HG02885 (cell line): Measurements from ENCODE around the gene RNF40.

Source experiments
- ATAC-seq: cut with Tn5 transposase; IDR thresholded peaks from one replicate; pipeline ENCODE4 v1.9.1; 2021; ENCODE audit warnings: mild to moderate bottlenecking; ENCODE audit not compliant: unreplicated experiment, poor library complexity

The RNF40 gene

DNA sequence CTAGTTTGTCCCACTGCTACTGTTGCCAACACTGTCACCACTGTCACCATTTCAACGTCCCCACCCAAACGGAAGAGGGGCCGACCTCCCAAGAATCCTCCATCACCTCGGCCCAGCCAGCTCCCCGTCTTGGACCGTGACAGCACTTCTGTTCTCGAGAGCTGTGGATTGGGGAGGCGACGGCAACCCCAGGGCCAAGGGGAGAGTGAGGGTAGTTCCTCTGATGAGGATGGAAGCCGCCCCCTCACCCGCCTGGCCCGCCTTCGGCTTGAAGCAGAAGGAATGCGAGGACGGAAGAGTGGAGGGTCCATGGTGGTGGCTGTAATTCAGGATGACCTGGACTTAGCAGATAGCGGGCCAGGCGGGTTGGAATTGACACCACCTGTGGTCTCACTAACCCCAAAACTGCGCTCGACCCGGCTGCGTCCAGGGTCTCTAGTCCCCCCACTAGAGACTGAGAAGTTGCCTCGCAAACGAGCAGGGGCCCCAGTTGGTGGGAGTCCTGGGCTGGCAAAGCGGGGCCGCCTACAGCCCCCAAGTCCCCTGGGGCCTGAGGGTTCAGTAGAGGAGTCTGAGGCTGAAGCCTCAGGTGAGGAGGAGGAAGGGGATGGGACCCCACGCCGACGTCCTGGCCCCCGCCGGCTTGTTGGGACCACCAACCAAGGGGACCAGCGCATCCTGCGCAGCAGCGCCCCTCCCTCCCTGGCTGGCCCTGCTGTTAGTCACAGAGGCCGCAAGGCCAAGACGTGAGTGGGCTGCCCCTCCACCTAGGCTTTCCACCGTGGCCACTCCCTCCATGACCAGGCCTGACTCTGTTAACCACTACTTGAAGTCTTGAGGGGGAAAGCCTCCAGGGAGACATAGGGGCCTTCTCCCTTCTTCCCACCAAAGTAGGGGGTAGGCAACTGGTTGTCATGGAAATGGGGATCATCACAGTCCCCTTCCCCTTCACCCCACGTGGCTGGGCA, 22.9 kb upstream of the RNF40 start:
- no peak for ATAC-seq

- ATAC-seq, result no peak
Measured at GRCh38 chr16:30740364-30741251, 21.5 kb upstream of the RNF40 start.

DNA sequence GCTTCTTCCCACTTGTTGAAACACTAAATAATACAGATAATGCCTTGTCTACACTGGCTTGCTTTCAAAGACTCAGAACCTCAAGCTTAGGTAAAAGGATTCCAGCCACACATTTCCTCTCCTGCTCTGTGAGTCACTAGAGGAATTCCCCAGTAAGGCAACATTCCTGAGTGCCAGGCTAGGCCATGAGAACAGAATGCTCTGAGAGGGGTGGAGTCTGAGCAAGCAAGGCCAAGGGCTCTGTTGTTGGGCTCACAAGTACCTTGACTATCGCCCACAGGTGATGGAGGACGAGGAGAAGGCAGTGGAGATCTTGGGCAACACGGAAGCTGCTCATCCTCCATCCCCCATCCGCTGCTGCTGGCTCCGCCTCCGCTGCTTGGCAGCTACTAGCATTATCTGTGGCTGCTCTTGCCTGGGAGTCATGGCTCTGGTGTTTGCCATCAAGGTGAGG, 20.6 kb upstream of the RNF40 start:
- ATAC-seq, result no peak

- no peak for ATAC-seq
Measured at GRCh38 chr16:30743716-30744115, 18.4 kb upstream of the RNF40 start.

DNA sequence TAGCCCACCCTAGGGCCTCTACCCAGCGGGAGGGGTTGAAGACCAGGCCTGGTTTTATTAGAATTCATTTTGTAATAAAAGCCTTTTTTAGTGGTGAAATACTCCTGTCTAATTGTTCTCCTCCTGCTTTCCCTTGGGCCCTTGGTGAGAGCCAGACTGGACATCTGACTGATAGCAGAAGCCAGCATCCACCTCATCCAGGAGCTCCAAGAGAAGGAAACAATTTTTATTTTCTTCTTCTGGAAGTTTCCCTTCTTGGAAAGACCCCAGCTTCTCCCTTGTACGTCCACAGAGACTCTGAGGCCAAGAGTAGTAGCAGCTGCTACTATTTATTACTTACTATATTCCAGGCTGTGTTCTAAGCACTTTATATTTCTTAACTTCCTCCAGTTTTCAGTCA, 17.9 kb upstream of the RNF40 start:
- no peak for ATAC-seq

GRCh38 chr16:30745082-30745481, 17.0 kb upstream of the RNF40 start:
- ATAC-seq, result no peak

- ATAC-seq, result no peak
Measured at GRCh38 chr16:30746638-30747175, 15.4 kb upstream of the RNF40 start.

GRCh38 chr16:30747331-30747730, 14.8 kb upstream of the RNF40 start:
- ATAC-seq, result no peak

DNA sequence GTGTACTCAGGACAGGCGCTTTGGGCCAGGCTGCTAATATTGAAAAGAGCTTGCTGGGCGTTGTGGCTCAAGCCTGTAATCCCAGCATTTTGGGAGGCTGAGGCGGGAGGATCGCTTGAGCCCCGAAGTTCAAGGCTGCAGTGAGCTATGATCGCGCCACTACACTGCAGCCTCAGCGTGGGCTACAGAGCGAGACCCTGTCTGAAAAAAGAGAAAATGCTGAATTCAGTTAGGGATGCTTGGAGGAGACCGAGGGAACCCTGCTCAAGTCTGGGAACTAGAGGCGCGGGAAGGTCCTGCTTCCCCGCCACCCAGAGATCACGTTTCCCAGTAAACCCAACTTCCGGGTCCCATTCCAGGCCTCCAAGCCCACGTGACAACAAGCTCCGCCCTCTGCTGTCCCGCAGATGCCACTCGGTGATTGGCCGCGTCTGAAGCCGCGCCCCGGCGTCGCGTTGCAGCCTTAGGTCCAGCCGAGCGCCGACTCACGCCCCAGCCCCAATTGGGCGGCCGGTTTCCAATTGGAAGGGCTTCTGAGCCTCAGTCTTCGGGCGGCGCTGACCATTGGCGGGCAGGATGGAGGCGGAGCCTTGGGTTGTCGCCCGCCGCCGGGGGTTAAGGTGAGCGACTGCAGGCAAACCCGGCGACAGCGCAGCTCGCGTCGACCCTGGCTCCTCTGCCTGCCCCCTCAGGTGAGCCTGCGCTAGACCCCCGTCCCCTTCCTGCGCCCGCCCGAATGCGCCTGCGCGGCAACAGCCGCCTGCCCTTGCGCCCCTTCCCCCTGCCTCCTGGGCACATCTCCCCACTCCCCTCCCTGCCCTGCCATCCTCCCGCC, 14.1 kb upstream of the RNF40 start, which contains the start of gene PHKG2:
PHKG2 (plus strand) TSS at position 627 of the 835 bp plus-strand sequence. CDS start 396 bp downstream, outside the sequence.
- ATAC-seq, result peak; percentile 98

DNA sequence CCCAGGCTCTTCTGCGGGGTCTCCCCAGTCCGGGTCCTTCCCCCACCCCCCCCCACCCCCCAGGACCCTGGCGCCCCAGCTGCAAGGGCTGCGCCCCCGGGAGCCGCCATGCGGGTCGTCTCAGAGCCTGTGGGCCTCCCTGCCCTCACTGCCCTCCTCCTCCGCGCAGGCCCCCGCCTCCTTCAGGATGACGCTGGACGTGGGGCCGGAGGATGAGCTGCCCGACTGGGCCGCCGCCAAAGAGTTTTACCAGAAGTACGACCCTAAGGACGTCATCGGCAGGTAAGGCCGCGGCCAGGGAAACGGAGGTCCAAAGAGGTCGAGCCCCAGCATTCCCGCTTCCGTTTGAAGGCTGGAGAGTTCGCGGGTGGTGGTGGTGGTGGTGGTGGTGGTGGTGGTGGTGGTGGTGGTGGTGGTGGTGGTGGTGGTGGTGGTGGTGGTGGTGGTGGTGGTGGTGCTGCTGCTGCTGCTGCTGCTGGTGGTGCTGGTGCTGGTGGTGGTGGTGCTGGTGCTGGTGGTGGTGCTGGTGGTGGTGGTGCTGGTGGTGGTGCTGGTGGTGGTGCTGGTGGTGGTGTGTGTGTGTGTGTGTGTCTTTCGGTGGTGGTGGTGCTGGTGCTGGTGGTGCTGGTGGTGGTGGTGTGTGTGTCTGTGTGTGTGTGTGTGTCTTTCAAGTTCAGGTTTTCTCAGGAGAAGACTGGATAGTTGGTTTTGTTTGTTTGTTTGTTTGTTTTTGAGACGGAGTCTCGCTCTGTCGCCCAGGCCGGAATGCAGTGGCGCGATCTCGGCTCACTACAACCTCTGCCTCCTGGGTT, 13.3 kb upstream of the RNF40 start:
- peak; percentile 17 for ATAC-seq

DNA sequence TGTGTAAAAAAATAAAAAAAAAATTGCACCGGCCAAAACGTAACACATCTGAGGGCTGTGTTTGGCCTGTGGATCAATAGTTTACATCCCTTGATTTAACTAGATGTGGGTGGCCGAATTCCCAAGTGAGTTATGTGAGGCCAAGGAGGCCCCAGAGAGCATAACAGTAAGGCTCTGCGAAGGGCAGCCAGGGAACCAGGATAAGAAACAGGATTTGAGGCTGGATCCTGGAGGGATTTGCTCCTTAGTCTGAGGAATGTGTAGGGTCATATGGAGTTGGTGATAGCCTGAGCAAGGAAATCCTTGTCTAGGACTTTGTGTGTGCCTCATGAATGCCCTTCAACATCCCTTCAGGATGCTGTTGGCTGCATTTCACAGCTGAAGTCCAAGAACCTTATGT, 11.9 kb upstream of the RNF40 start:
- no peak for ATAC-seq

DNA sequence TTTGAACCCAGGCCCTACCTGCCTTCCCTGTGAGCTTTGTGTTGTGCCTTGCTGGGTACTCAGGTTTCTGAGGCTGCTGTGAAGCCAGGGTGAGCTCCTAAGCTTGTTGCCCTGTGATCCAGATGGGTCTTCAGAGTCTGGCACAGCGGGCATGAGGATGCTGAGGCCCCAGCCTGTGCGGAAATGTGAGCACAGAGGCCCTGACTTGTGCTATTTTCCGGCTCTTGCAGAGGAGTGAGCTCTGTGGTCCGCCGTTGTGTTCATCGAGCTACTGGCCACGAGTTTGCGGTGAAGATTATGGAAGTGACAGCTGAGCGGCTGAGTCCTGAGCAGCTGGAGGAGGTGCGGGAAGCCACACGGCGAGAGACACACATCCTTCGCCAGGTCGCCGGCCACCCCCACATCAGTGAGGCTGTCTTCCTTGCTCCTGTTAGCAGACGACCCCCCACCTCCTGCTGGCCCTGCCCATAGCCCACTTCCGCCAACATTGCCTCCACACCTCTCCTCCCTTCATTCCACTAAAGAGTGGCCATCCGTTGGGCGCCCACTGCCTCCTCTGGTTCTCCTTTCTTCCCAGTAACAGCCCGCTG, 11.2 kb upstream of the RNF40 start:
- no peak for ATAC-seq

- ATAC-seq, result no peak
Measured at GRCh38 chr16:30753596-30753995, 8.5 kb upstream of the RNF40 start.

GRCh38 chr16:30755955-30756780, 6.0 kb upstream of the RNF40 start:
- no peak for ATAC-seq

GRCh38 chr16:30756781-30757100, 5.4 kb upstream of the RNF40 start:
- no peak for ATAC-seq

DNA sequence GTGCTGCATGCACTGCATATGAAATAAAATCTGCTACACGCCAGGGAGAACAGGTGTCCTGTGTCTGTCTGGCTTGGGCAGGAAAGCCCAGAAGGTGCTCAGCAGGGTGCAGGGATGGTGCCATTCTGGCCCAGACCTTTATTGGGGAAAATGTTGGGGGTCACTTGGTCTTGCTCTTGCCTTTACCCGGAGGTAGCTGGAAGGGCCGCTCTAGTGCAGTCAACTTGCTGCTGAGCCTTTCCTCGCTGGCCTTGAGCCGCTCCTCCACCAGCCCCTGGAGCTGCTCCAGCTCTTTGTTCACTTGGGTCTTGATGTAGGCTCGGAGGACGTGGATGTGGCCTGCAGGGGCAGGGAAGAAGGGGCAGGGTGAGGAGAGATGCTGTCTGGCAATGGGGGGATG, 4.8 kb upstream of the RNF40 start:
- no peak for ATAC-seq

DNA sequence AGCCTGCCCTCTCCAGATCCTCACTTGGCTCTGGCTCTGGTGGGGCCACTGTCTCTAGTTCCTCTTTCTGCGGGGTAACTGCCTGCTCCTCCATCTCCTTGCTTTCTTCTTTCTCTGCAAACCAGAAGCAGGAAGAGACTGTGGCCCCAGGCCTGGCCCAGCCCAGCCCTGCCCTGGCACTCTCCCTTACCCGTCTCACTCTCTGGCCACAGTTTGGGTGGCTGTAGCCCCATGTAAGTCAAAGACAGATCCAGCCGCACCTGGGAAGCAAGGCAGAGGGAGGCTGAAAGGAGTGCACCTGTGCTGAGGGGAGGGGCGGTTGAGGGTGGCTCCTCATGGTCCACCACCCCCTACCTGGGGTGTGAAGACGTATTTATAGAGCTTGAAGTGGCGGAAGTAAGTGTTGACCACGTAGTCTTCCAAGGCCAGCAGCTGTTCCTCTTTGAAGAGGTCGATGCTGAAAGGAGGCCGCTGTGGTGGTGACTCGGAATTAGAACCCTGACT, 3.1 kb upstream of the RNF40 start:
- no peak for ATAC-seq
